Chondrocyte (in vitro differentiated cells): ENCODE data around the gene CSRP1. TPM values are rescaled to one million over a fixed set of nuclear protein-coding genes. Genes with fewer than 3 reads are reported as not detected.
A peak's percentile ranks its signal among the peaks of the same experiment; 100 is the strongest.
"Not testable (repeated sequence)": the region's sequence is repeated elsewhere in the genome, so short reads cannot be mapped to it uniquely, and the experiment has no call there.

Experiments
- DNase-seq: peaks from one replicate; pipeline ENCODE4 v3.0.0; 2021; ENCODE audit warnings: mixed read lengths, low spot score
- H3K27ac Mint-ChIP-seq: one replicate; pipeline ENCODE4 v1.8.0; 2021; ENCODE audit warnings: mild to moderate bottlenecking, moderate library complexity, mixed read lengths; ENCODE audit not compliant: unreplicated experiment
- H3K27me3 Mint-ChIP-seq: 2 replicates; pipeline ENCODE4 v1.8.0; 2021; ENCODE audit warnings: low read depth, mixed read lengths
- H3K36me3 Mint-ChIP-seq: 2 replicates; pipeline ENCODE4 v1.8.0; 2021; ENCODE audit warnings: low read depth, mixed read lengths
- H3K4me1 Mint-ChIP-seq: 2 replicates; pipeline ENCODE4 v1.8.0; 2021; ENCODE audit warnings: low read depth, mild to moderate bottlenecking, mixed read lengths
- H3K4me3 Mint-ChIP-seq: one replicate; pipeline ENCODE4 v1.8.0; 2021; ENCODE audit warnings: mild to moderate bottlenecking, moderate library complexity, mixed read lengths; ENCODE audit not compliant: unreplicated experiment
- H3K9me3 Mint-ChIP-seq: 2 replicates; pipeline ENCODE4 v1.8.0; 2021; ENCODE audit warnings: low read depth, mixed read lengths
- CTCF ChIP-seq: fragments of 200-600 bp; sonication (generic); IDR thresholded peaks from 2 replicates; pipeline ENCODE4 v1.5.0; 2021; ENCODE audit warnings: antibody characterized with exemption, mild to moderate bottlenecking, moderate library complexity
- total RNA-seq: library from RNA; stranded (reverse); gene quantifications from 3 replicates; pipeline ENCODE4 v1.2.1, GENCODE V29; 2021

The CSRP1 gene
- total RNA-seq, 1 donor from 2014 or later: 5.9 TPM

- Mint-ChIP-seq H3K27ac (no peak overlapping the region), H3K4me3 (no peak overlapping the region), H3K36me3 (no peaks in the 10 kb centered on the region), H3K9me3 (no peaks in the 10 kb centered on the region), H3K4me1 (peaks cover 28% of the 10 kb centered on the region), H3K27me3 (no peaks in the 10 kb centered on the region)
- TF ChIP-seq CTCF: no peak
- no peak for DNase-seq
Observed at GRCh38 chr1:201476670-201477344, 30.1 kb downstream of the CSRP1 start.

- H3K4me1 Mint-ChIP-seq: peaks cover 31% of the 10 kb centered on the region
- H3K4me3 Mint-ChIP-seq: no peak overlapping the region
- no peak overlapping the region for H3K27ac Mint-ChIP-seq
- H3K36me3 Mint-ChIP-seq: no peaks in the 10 kb centered on the region
- H3K27me3 Mint-ChIP-seq: no peaks in the 10 kb centered on the region
- no peaks in the 10 kb centered on the region for H3K9me3 Mint-ChIP-seq
- no peak for DNase-seq
- no peak for TF ChIP-seq CTCF
Observed at GRCh38 chr1:201475915-201476669, 30.8 kb downstream of the CSRP1 start.

GRCh38 chr1:201475130-201475529 lies 31.8 kb downstream of the CSRP1 start:
- Mint-ChIP-seq H3K36me3 (no peaks in the 10 kb centered on the region), H3K27ac (no peak overlapping the region), H3K9me3 (no peaks in the 10 kb centered on the region), H3K27me3 (no peaks in the 10 kb centered on the region), H3K4me3 (no peak overlapping the region), H3K4me1 (peaks cover 28% of the 10 kb centered on the region)
- DNase-seq: no peak
- TF ChIP-seq CTCF: no peak

GRCh38 chr1:201473296-201473695 lies 33.6 kb downstream of the CSRP1 start:
- TF ChIP-seq CTCF: no peak
- Mint-ChIP-seq H3K27me3 (no peaks in the 10 kb centered on the region), H3K4me3 (no peak overlapping the region), H3K27ac (no peak overlapping the region), H3K36me3 (no peaks in the 10 kb centered on the region), H3K9me3 (no peaks in the 10 kb centered on the region), H3K4me1 (peaks cover 36% of the 10 kb centered on the region)
- no peak for DNase-seq

- not testable (repeated sequence) for H3K9me3 Mint-ChIP-seq, H3K27me3 Mint-ChIP-seq, H3K36me3 Mint-ChIP-seq, H3K4me3 Mint-ChIP-seq, DNase-seq
- H3K27ac Mint-ChIP-seq: peak overlapping the region; percentile 29
- H3K4me1 Mint-ChIP-seq: peaks cover 42% of the 10 kb centered on the region
Observed at GRCh38 chr1:201472321-201472720, 34.6 kb downstream of the CSRP1 start.
